GM23338 (cell line): ENCODE data around the gene MAN2B2.

Experiments
- CREB1 ChIP-seq: fragments of 250-450 bp; sonication (Bioruptor Pico); IDR thresholded peaks from 2 replicates; pipeline ENCODE4 v1.5.0; 2020; ENCODE audit warnings: low read depth, mild to moderate bottlenecking, moderate library complexity
- CTCF ChIP-seq, 2 experiments: fragments of 200-600 bp in 1 of 2; sonication (generic) in 1 of 2; conservative IDR thresholded peaks; 2 replicates each; pipeline versions ENCODE4 v1.5.1 to v1.6.1; 2016 to 2017; ENCODE audit warnings: antibody characterized with exemption in 2 of 2, low read depth in 2 of 2, mild to moderate bottlenecking in 2 of 2, moderate library complexity in 1 of 2
- ETS1 ChIP-seq: IDR thresholded peaks from 2 replicates; pipeline ENCODE4 v1.6.1; 2016; ENCODE audit warnings: antibody characterized with exemption
- EZH2 ChIP-seq: fragments of 200-600 bp; sonication (generic); IDR thresholded peaks from one replicate; pipeline ENCODE4 v1.8.0; 2017; ENCODE audit warnings: antibody characterized with exemption, mild to moderate bottlenecking, low read depth; ENCODE audit not compliant: unreplicated experiment
- EZH2phosphoT487 ChIP-seq: fragments of 200-600 bp; sonication (generic); IDR thresholded peaks from one replicate; pipeline ENCODE4 v1.8.1; 2018; ENCODE audit warnings: antibody characterized with exemption; ENCODE audit not compliant: unreplicated experiment
- JUNB ChIP-seq: IDR thresholded peaks from one replicate; pipeline ENCODE4 v1.6.1; 2016; ENCODE audit warnings: antibody characterized with exemption; ENCODE audit not compliant: unreplicated experiment
- NANOG ChIP-seq: IDR thresholded peaks from 2 replicates; pipeline ENCODE4 v1.6.1; 2016; ENCODE audit warnings: antibody characterized with exemption, borderline replicate concordance
- POLR2AphosphoS5 ChIP-seq: IDR thresholded peaks from 2 replicates; pipeline ENCODE4 v1.6.1; 2016; ENCODE audit warnings: antibody characterized with exemption, low read depth
- REST ChIP-seq: IDR thresholded peaks from one replicate; pipeline ENCODE4 v1.6.1; 2018; ENCODE audit warnings: antibody characterized with exemption; ENCODE audit not compliant: unreplicated experiment
- STAT1 ChIP-seq: IDR thresholded peaks from one replicate; pipeline ENCODE4 v1.6.1; 2016; ENCODE audit warnings: antibody characterized with exemption; ENCODE audit not compliant: unreplicated experiment
- ZNF331 ChIP-seq: fragments of 250-450 bp; sonication (Bioruptor Pico); IDR thresholded peaks from 2 replicates; pipeline ENCODE4 v1.5.0; 2020; ENCODE audit warnings: low read depth, mild to moderate bottlenecking, moderate library complexity
- ZNF462 ChIP-seq: fragments of 250-450 bp; sonication (Bioruptor Pico); IDR thresholded peaks from 2 replicates; pipeline ENCODE4 v1.5.0; 2020; ENCODE audit warnings: mild to moderate bottlenecking, moderate library complexity

GRCh38 chr4:6567218-6567617 lies 7.8 kb upstream of the MAN2B2 start:
- no peak for TF ChIP-seq CTCF (conservative IDR thresholded peaks at IDR 0.05; ENCODE audit: low read depth in 2 of 2)
- no peak for TF ChIP-seq EZH2
- no peak for TF ChIP-seq POLR2AphosphoS5
- TF ChIP-seq JUNB: no peak
- no peak for TF ChIP-seq CREB1 (CRISPR knock-in tag)
- TF ChIP-seq REST: no peak
- no peak for TF ChIP-seq STAT1
- no peak for TF ChIP-seq EZH2phosphoT487
- no peak for TF ChIP-seq ETS1
- TF ChIP-seq ZNF331 (CRISPR knock-in tag): no peak
- TF ChIP-seq ZNF462 (CRISPR knock-in tag): no peak
- TF ChIP-seq NANOG: no peak
